CD4-positive, alpha-beta T cell (primary cell): ENCODE measurements around the gene FAM171A1. TPM values are rescaled to one million over a fixed set of nuclear protein-coding genes. Genes with fewer than 3 reads are reported as not detected.

ENCODE experiments used
- ATAC-seq: fragments of 200-7000 bp; cut with Tn5 transposase; one replicate; pipeline ENCODE4 v1.10.0; 2022; ENCODE audit warnings: mild to moderate bottlenecking; ENCODE audit not compliant: poor library complexity
- CTCF ChIA-PET: fragments of 350-600 bp; sonication (Branson Sonifier 250); formaldehyde crosslinking; loops from one replicate; lab custom pipeline; 2021; ENCODE audit warnings: antibody characterized with exemption, inconsistent platforms; lab: Charles Lee
- POLR2A ChIA-PET: fragments of 350-600 bp; sonication (Branson Sonifier 250); formaldehyde crosslinking; loops from one replicate; lab custom pipeline; 2021; ENCODE audit warnings: antibody characterized with exemption, inconsistent platforms; lab: Charles Lee
- DNase-seq, 14 experiments: peaks; one replicate each; pipeline ENCODE4 v3.0.0-alpha.2; 2013 to 2020; ENCODE audit warnings: mixed read lengths in 2 of 14
- H3K27ac ChIP-seq, 2 donors: one replicate each; pipeline versions ENCODE4 v1.5.1 to v1.7.0; 2013; ENCODE audit warnings: low read length in 2 of 2, low read depth in 1 of 2, mild to moderate bottlenecking in 1 of 2
- H3K27me3 ChIP-seq, 2 experiments: 1 replicate in 1 of 2; 2 replicates in 1 of 2; pipeline versions ENCODE4 v1.6.1 to v1.7.0; 2013; ENCODE audit warnings: low read length in 2 of 2, control low read depth in 1 of 2, mild to moderate bottlenecking in 1 of 2, moderate library complexity in 1 of 2; ENCODE audit not compliant: insufficient read depth in 2 of 2, control insufficient read depth in 1 of 2
- H3K36me3 ChIP-seq: one replicate; pipeline ENCODE4 v1.6.1; 2013; ENCODE audit warnings: low read length, control low read depth; ENCODE audit not compliant: insufficient read depth
- H3K4me1 ChIP-seq: one replicate; pipeline ENCODE4 v1.6.1; 2013; ENCODE audit warnings: low read length, control low read depth; ENCODE audit not compliant: insufficient read depth
- H3K4me3 ChIP-seq: one replicate; pipeline ENCODE4 v1.5.1; 2013; ENCODE audit warnings: mild to moderate bottlenecking, low read length, moderate library complexity
- H3K9me3 ChIP-seq, 2 experiments: 1 replicate in 1 of 2; 2 replicates in 1 of 2; pipeline versions ENCODE4 v1.6.1 to v1.7.0; 2013; ENCODE audit warnings: low read length in 2 of 2, mild to moderate bottlenecking in 2 of 2, control low read depth in 1 of 2, moderate library complexity in 1 of 2; ENCODE audit not compliant: control insufficient read depth in 1 of 2, insufficient read depth in 1 of 2
- H3K27ac Mint-ChIP-seq: one replicate; pipeline ENCODE4 v1.8.0; 2020; ENCODE audit warnings: mixed read lengths
- H3K27me3 Mint-ChIP-seq: one replicate; pipeline ENCODE4 v1.8.0; 2021; ENCODE audit warnings: mixed read lengths
- H3K36me3 Mint-ChIP-seq: one replicate; pipeline ENCODE4 v1.8.0; 2021; ENCODE audit warnings: low read depth, mixed read lengths
- H3K4me1 Mint-ChIP-seq: one replicate; pipeline ENCODE4 v1.8.0; 2021; ENCODE audit warnings: low read depth, mixed read lengths
- H3K4me3 Mint-ChIP-seq: one replicate; pipeline ENCODE4 v1.8.0; 2020; ENCODE audit warnings: mild to moderate bottlenecking, mixed read lengths
- H3K9me3 Mint-ChIP-seq: one replicate; pipeline ENCODE4 v1.8.0; 2020; ENCODE audit warnings: mixed read lengths
- intact Hi-C, 2 experiments: fragments of 100-400 bp; cut with DNase I in 1 of 2; cut with micrococcal nuclease in 1 of 2; formaldehyde crosslinking; loops; one replicate each; pipeline versions ENCODE4 v1.15.1 to v1.9.0; 2023 to 2025; cut with DNase I, micrococcal nuclease
- total RNA-seq, 174 experiments: library from RNA in 2 of 174; stranded (reverse) in 2 of 174; gene quantifications; one replicate each; pipeline ENCODE4 v1.2.3 and lab custom pipeline; 2021 to 2026
- TF ChIP-seq, protein P1 (sequence below): fragments of 200-600 bp; IDR thresholded peaks from one replicate; pipeline ENCODE4 v1.8.0; 2022; ENCODE audit warnings: antibody characterized with exemption, mild to moderate bottlenecking

The FAM171A1 gene
- total RNA-seq, 2 experiments from 2014 or later, result 1.8 to 2.6 TPM

DNA sequence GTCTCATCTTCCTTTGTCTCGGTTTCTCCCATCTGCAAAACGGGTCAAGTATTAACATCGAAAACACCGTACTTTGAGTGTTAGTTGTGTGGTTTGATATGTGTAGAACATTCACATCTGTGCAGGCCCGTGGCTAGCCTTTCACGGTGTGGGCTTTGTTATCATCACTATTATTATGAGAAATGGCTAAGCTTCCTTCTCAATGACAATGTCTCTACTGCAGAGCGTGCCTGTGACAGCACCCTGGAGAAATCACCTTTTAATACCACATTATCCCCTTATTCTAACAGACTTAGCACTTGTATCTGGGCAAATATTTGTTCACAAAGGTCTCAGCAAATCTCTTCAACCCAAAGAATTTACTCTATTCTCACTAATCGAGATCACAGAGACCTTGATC, 55.8 kb downstream of the FAM171A1 start:
- ATAC-seq (no peak), DNase-seq (no peak)
- Histone ChIP-seq H3K4me3 (no peak overlapping the region), H3K9me3 (no peaks in the 10 kb centered on the region), H3K27ac (no peak overlapping the region), H3K27me3 (no peaks in the 10 kb centered on the region), H3K36me3 (no peaks in the 10 kb centered on the region), H3K4me1 (no peaks in the 10 kb centered on the region)
- no peaks in the 10 kb centered on the region for H3K36me3 Mint-ChIP-seq
- no peak overlapping the region for H3K27ac Mint-ChIP-seq
- CTCF ChIA-PET, result no interaction called here
- H3K4me1 Mint-ChIP-seq, result peaks cover 7% of the 10 kb centered on the region
- TF ChIP-seq, protein P1, sequence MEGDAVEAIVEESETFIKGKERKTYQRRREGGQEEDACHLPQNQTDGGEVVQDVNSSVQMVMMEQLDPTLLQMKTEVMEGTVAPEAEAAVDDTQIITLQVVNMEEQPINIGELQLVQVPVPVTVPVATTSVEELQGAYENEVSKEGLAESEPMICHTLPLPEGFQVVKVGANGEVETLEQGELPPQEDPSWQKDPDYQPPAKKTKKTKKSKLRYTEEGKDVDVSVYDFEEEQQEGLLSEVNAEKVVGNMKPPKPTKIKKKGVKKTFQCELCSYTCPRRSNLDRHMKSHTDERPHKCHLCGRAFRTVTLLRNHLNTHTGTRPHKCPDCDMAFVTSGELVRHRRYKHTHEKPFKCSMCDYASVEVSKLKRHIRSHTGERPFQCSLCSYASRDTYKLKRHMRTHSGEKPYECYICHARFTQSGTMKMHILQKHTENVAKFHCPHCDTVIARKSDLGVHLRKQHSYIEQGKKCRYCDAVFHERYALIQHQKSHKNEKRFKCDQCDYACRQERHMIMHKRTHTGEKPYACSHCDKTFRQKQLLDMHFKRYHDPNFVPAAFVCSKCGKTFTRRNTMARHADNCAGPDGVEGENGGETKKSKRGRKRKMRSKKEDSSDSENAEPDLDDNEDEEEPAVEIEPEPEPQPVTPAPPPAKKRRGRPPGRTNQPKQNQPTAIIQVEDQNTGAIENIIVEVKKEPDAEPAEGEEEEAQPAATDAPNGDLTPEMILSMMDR, result no peak
- no peaks in the 10 kb centered on the region for H3K27me3 Mint-ChIP-seq
- intact Hi-C loops, result no loop called here
- H3K9me3 Mint-ChIP-seq, result no peaks in the 10 kb centered on the region
- POLR2A ChIA-PET, result no interaction called here
- H3K4me3 Mint-ChIP-seq, result no peak overlapping the region

DNA sequence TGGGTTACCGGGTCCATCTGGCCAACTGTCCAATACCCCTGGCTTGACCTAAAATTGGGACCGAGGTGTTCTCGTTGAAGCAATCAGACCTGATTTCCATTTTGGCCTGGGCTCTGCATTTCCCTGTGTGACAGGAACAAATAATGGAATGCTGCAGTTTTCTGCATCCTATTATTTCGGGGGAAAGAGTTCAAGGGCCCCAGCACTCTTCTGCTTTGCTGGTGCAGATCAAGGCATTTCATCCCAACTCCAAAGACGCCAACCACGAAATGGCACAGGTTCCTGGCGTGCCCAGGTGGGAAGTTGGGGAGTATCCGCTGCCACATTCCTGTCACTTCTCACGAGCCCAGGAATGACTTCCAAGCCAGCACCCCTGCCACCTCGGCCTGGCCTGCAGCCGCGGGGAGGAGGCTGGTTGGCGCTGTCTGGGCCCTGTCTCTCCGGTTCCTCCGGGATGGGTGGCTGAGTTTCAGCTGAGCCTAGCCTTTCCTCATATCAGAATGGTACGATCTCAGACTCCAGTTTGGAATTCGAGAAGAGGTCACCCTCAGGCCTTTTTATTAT, 56.5 kb downstream of the FAM171A1 start:
- TF ChIP-seq, protein P1, result no peak
- H3K4me3 ChIP-seq, result no peak overlapping the region
- no peaks in the 10 kb centered on the region for H3K4me1 ChIP-seq
- ChIA-PET POLR2A (no interaction called here), CTCF (no interaction called here)
- Mint-ChIP-seq H3K27ac (no peak overlapping the region), H3K36me3 (no peaks in the 10 kb centered on the region), H3K27me3 (no peaks in the 10 kb centered on the region), H3K4me3 (no peak overlapping the region), H3K4me1 (peaks cover 7% of the 10 kb centered on the region), H3K9me3 (no peaks in the 10 kb centered on the region)
- no peaks in the 10 kb centered on the region for H3K9me3 ChIP-seq
- no peak overlapping the region for H3K27ac ChIP-seq
- intact Hi-C loops, result no loop called here
- H3K27me3 ChIP-seq, result no peaks in the 10 kb centered on the region
- no peak for DNase-seq
- ATAC-seq, result no peak
- H3K36me3 ChIP-seq, result no peaks in the 10 kb centered on the region

DNA sequence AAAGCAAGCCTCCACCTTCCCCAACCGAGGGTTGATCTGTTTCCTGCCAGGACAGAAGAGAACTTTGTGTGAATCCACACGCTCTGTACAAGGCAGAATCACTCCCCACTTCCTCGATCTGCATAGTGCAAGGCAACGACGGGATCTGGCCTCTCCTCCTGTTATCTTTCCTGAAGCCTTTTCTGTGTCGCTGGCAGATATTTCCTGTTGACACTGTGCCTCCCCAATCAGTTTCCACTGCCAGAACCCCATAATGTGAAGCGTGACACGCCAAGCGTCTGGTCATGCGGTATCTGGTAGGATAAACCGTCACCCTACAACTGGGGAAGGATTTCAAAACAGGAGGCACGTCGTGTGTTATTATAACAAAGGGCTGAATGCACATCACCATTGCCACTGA, 57.2 kb downstream of the FAM171A1 start:
- CTCF ChIA-PET, result no interaction called here
- Histone ChIP-seq H3K4me1 (no peaks in the 10 kb centered on the region), H3K9me3 (no peaks in the 10 kb centered on the region), H3K36me3 (no peaks in the 10 kb centered on the region), H3K27me3 (no peaks in the 10 kb centered on the region), H3K4me3 (no peak overlapping the region), H3K27ac (no peak overlapping the region)
- H3K4me1 Mint-ChIP-seq, result peaks cover 7% of the 10 kb centered on the region
- H3K36me3 Mint-ChIP-seq, result no peaks in the 10 kb centered on the region
- no peaks in the 10 kb centered on the region for H3K9me3 Mint-ChIP-seq
- intact Hi-C loops, result no loop called here
- no peak overlapping the region for H3K4me3 Mint-ChIP-seq
- POLR2A ChIA-PET, result no interaction called here
- no peak overlapping the region for H3K27ac Mint-ChIP-seq
- H3K27me3 Mint-ChIP-seq, result no peaks in the 10 kb centered on the region
- ATAC-seq (no peak), DNase-seq (no peak)
- TF ChIP-seq, protein P1, result no peak
